Measurements from ENCODE around the gene B4GALNT2.

DNA sequence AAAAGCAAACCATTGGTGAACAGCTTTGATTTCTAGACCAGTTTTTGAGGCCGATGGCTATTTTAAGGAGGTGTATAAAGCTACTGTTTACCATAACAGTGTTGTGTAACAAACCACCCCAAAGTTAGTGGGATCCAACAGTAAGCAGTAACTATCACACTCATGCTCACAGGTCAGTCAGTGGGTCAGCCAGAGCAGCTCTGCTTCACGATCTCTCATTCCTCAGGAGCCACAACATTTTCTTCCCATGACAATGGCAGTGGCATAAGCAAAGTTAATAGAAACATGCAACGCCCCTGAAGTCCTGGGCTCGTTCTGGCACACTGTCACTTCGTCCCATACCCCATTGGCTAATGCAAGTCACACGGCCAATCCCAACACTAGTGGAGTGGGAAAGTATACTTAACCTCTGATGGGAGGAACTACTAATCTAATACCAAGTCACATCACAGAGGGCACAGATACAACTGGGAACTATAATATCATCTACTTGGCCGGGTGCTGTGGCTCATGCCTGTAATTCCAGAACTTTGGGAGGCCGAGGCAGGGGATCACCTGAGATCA lies 28.0 kb upstream of the B4GALNT2 start:
- TF ChIP-seq, protein P1, sequence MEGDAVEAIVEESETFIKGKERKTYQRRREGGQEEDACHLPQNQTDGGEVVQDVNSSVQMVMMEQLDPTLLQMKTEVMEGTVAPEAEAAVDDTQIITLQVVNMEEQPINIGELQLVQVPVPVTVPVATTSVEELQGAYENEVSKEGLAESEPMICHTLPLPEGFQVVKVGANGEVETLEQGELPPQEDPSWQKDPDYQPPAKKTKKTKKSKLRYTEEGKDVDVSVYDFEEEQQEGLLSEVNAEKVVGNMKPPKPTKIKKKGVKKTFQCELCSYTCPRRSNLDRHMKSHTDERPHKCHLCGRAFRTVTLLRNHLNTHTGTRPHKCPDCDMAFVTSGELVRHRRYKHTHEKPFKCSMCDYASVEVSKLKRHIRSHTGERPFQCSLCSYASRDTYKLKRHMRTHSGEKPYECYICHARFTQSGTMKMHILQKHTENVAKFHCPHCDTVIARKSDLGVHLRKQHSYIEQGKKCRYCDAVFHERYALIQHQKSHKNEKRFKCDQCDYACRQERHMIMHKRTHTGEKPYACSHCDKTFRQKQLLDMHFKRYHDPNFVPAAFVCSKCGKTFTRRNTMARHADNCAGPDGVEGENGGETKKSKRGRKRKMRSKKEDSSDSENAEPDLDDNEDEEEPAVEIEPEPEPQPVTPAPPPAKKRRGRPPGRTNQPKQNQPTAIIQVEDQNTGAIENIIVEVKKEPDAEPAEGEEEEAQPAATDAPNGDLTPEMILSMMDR (IDR thresholded peaks at IDR 0.05): no peak
- no peak for TF ChIP-seq POLR2A (IDR thresholded peaks at IDR 0.05)
